CD4-positive, CD25-positive, alpha-beta regulatory T cell (primary cell): ENCODE data around the gene FGFRL1. TPM values are rescaled to one million over a fixed set of nuclear protein-coding genes. Genes with fewer than 3 reads are reported as not detected.
A peak's percentile ranks its signal among the peaks of the same experiment; 100 is the strongest.
"Not testable (repeated sequence)": the region's sequence is repeated elsewhere in the genome, so short reads cannot be mapped to it uniquely, and the experiment has no call there.

ENCODE experiments used
- ATAC-seq, 2 donors: fragments of 150-1000 bp; cut with Tn5 transposase; one replicate each; pipeline ENCODE4 v1.10.0; 2021; ENCODE audit warnings: low read depth in 2 of 2, moderate number of reproducible peaks in 2 of 2, moderate library complexity in 1 of 2
- DNase-seq, 3 donors: peaks; one replicate each; pipeline versions ENCODE4 v3.0.0 to v3.0.0-alpha.2; 2012 to 2022; ENCODE audit warnings: mixed read lengths in 1 of 3
- H3K27ac ChIP-seq: one replicate; pipeline ENCODE4 v1.7.0; 2013; ENCODE audit warnings: mild to moderate bottlenecking, low read length; ENCODE audit not compliant: insufficient read depth, poor library complexity, severe bottlenecking
- H3K27me3 ChIP-seq: one replicate; pipeline ENCODE4 v1.7.0; 2013; ENCODE audit warnings: low read length; ENCODE audit not compliant: control insufficient read depth, insufficient read depth
- H3K36me3 ChIP-seq: one replicate; pipeline ENCODE4 v1.7.0; 2013; ENCODE audit warnings: mild to moderate bottlenecking, low read length, moderate library complexity; ENCODE audit not compliant: control insufficient read depth, insufficient read depth
- H3K4me1 ChIP-seq: 2 replicates; pipeline ENCODE4 v1.7.0; 2013; ENCODE audit warnings: mild to moderate bottlenecking, low read length; ENCODE audit not compliant: insufficient read depth, control insufficient read depth, poor library complexity, severe bottlenecking
- H3K4me3 ChIP-seq: one replicate; pipeline ENCODE4 v1.7.0; 2013; ENCODE audit warnings: low read depth, mild to moderate bottlenecking, low read length, moderate library complexity
- H3K9me3 ChIP-seq, 2 experiments: 1 replicate in 1 of 2; 2 replicates in 1 of 2; pipeline ENCODE4 v1.7.0; 2013; ENCODE audit warnings: low read length in 2 of 2, mild to moderate bottlenecking in 1 of 2, moderate library complexity in 1 of 2; ENCODE audit not compliant: control insufficient read depth in 2 of 2
- H3K27ac Mint-ChIP-seq, 3 donors: one replicate each; pipeline ENCODE4 v1.8.0; 2020 to 2022; ENCODE audit warnings: mild to moderate bottlenecking in 3 of 3, mixed read lengths in 3 of 3, moderate library complexity in 2 of 3
- H3K27me3 Mint-ChIP-seq: one replicate; pipeline ENCODE4 v1.8.0; 2022; ENCODE audit warnings: mild to moderate bottlenecking, mixed read lengths
- H3K36me3 Mint-ChIP-seq: one replicate; pipeline ENCODE4 v1.8.0; 2020; ENCODE audit warnings: mixed read lengths
- H3K4me1 Mint-ChIP-seq, 4 donors: one replicate each; pipeline ENCODE4 v1.8.0; 2020 to 2022; ENCODE audit warnings: mixed read lengths in 4 of 4, mild to moderate bottlenecking in 1 of 4
- H3K4me3 Mint-ChIP-seq, 4 donors: one replicate each; pipeline ENCODE4 v1.8.0; 2020 to 2022; ENCODE audit warnings: mild to moderate bottlenecking in 4 of 4, mixed read lengths in 4 of 4, moderate library complexity in 3 of 4
- H3K9me3 Mint-ChIP-seq, 7 donors: one replicate each; pipeline ENCODE4 v1.8.0; 2020 to 2022; ENCODE audit warnings: mixed read lengths in 7 of 7, mild to moderate bottlenecking in 3 of 7, moderate library complexity in 2 of 7
- polyA plus RNA-seq, 4 donors: library from polyadenylated mRNA; unstranded; fragments of 300-500 nt; fragmentation: Illumina TruSeq; gene quantifications; one replicate each; pipeline ENCODE4 v1.2.3, GENCODE V29; 2021
- total RNA-seq: library from RNA; stranded (reverse); gene quantifications from one replicate; pipeline ENCODE4 v1.2.3, GENCODE V29; 2022

The FGFRL1 gene
- total and polyA plus RNA-seq, 5 donors from 2014 or later: 0.27 to 14.3 (median 0.35) TPM

- ATAC-seq, H3K27me3 ChIP-seq, H3K4me3 Mint-ChIP-seq, H3K9me3 ChIP-seq, H3K4me3 ChIP-seq, H3K36me3 ChIP-seq, H3K27ac ChIP-seq, H3K36me3 Mint-ChIP-seq, H3K9me3 Mint-ChIP-seq, H3K27ac Mint-ChIP-seq, DNase-seq: not testable (repeated sequence)
- peaks cover 31% of the 10 kb centered on the region for H3K27me3 Mint-ChIP-seq
- peaks cover 29% of the 10 kb centered on the region for H3K4me1 ChIP-seq
- peaks cover 0 to 16% (median 0%) of the 10 kb centered on the region in 4 donors for H3K4me1 Mint-ChIP-seq
Observed at GRCh38 chr4:999240-999863, 12.1 kb upstream of the FGFRL1 start.

GRCh38 chr4:999882-1000425, 11.5 kb upstream of the FGFRL1 start:
- H3K4me3 ChIP-seq: no peak overlapping the region
- H3K9me3 ChIP-seq: no peaks in the 10 kb centered on the region
- H3K36me3 Mint-ChIP-seq: no peaks in the 10 kb centered on the region
- peaks cover 29% of the 10 kb centered on the region for H3K4me1 ChIP-seq
- H3K27me3 ChIP-seq: no peaks in the 10 kb centered on the region
- peaks cover 0 to 16% (median 0%) of the 10 kb centered on the region in 4 donors for H3K4me1 Mint-ChIP-seq
- no peak overlapping the region for H3K27ac ChIP-seq
- DNase-seq: no peak
- no peak overlapping the region for H3K4me3 Mint-ChIP-seq
- peaks cover 0 to 2% (median 0%) of the 10 kb centered on the region in 7 donors for H3K9me3 Mint-ChIP-seq
- H3K27ac Mint-ChIP-seq: no peak overlapping the region
- no peak for ATAC-seq
- H3K36me3 ChIP-seq: no peaks in the 10 kb centered on the region
- H3K27me3 Mint-ChIP-seq: peaks cover 37% of the 10 kb centered on the region

- Mint-ChIP-seq H3K9me3 (peaks cover 0 to 2% (median 0%) of the 10 kb centered on the region in 7 donors), H3K36me3 (no peaks in the 10 kb centered on the region), H3K4me3 (no peak overlapping the region), H3K27ac (peak overlapping the region in 1 of 3 donors; percentile 26), H3K4me1 (peaks cover 0 to 16% (median 0%) of the 10 kb centered on the region in 4 donors), H3K27me3 (peaks cover 37% of the 10 kb centered on the region)
- H3K27ac ChIP-seq: no peak overlapping the region
- ATAC-seq: no peak
- no peaks in the 10 kb centered on the region for H3K27me3 ChIP-seq
- H3K4me1 ChIP-seq: peaks cover 29% of the 10 kb centered on the region
- H3K9me3 ChIP-seq: no peaks in the 10 kb centered on the region
- no peak for DNase-seq
- no peak overlapping the region for H3K4me3 ChIP-seq
- no peaks in the 10 kb centered on the region for H3K36me3 ChIP-seq
Observed at GRCh38 chr4:1000686-1001260, 10.7 kb upstream of the FGFRL1 start.

- Mint-ChIP-seq H3K27ac (no peak overlapping the region), H3K4me1 (peaks cover 0 to 16% (median 3%) of the 10 kb centered on the region in 4 donors), H3K9me3 (peaks cover 0 to 2% (median 0%) of the 10 kb centered on the region in 7 donors), H3K4me3 (no peak overlapping the region), H3K36me3 (no peaks in the 10 kb centered on the region), H3K27me3 (peaks cover 43% of the 10 kb centered on the region)
- H3K9me3 ChIP-seq: no peaks in the 10 kb centered on the region
- H3K4me3 ChIP-seq: no peak overlapping the region
- ATAC-seq (no peak), DNase-seq (no peak)
- no peak overlapping the region for H3K27ac ChIP-seq
- H3K4me1 ChIP-seq: peaks cover 29% of the 10 kb centered on the region
- H3K27me3 ChIP-seq: no peaks in the 10 kb centered on the region
- H3K36me3 ChIP-seq: no peaks in the 10 kb centered on the region
Observed at GRCh38 chr4:1001561-1002130, 9.8 kb upstream of the FGFRL1 start.

- Mint-ChIP-seq H3K27ac (no peak overlapping the region), H3K4me1 (peaks cover 0 to 16% (median 3%) of the 10 kb centered on the region in 4 donors), H3K9me3 (peaks cover 0 to 4% (median 0%) of the 10 kb centered on the region in 7 donors), H3K27me3 (peaks cover 48% of the 10 kb centered on the region), H3K36me3 (no peaks in the 10 kb centered on the region), H3K4me3 (no peak overlapping the region)
- DNase-seq (no peak), ATAC-seq (peak in 1 of 2 donors; percentile 25)
- Histone ChIP-seq H3K36me3 (no peaks in the 10 kb centered on the region), H3K9me3 (peaks cover 0 to 2% of the 10 kb centered on the region in 2 experiments), H3K4me1 (peaks cover 26% of the 10 kb centered on the region), H3K27ac (no peak overlapping the region), H3K27me3 (no peaks in the 10 kb centered on the region), H3K4me3 (no peak overlapping the region)
Observed at GRCh38 chr4:1002131-1002630, 9.2 kb upstream of the FGFRL1 start.

GRCh38 chr4:1002631-1003251, 8.7 kb upstream of the FGFRL1 start:
- no peak for ATAC-seq
- peaks cover 2% of the 10 kb centered on the region for H3K27me3 ChIP-seq
- peaks cover 53% of the 10 kb centered on the region for H3K27me3 Mint-ChIP-seq

GRCh38 chr4:1003271-1004070, 8.0 kb upstream of the FGFRL1 start:
- peaks cover 51% of the 10 kb centered on the region for H3K27me3 Mint-ChIP-seq
- Histone ChIP-seq H3K9me3 (peaks cover 0 to 2% of the 10 kb centered on the region in 2 experiments), H3K4me3 (no peak overlapping the region), H3K36me3 (no peaks in the 10 kb centered on the region), H3K4me1 (peaks cover 18% of the 10 kb centered on the region), H3K27me3 (peaks cover 3% of the 10 kb centered on the region), H3K27ac (no peak overlapping the region)
- DNase-seq: no peak
- peaks cover 0 to 4% (median 0%) of the 10 kb centered on the region in 7 donors for H3K9me3 Mint-ChIP-seq
- no peaks in the 10 kb centered on the region for H3K36me3 Mint-ChIP-seq
- H3K4me1 Mint-ChIP-seq: peaks cover 0 to 8% (median 3%) of the 10 kb centered on the region in 4 donors
- ATAC-seq: no peak
- H3K4me3 Mint-ChIP-seq: no peak overlapping the region
- H3K27ac Mint-ChIP-seq: no peak overlapping the region

More at GRCh38 chr4:1002631-1003251, 8.7 kb upstream of the FGFRL1 start:
- Mint-ChIP-seq H3K4me3 (no peak overlapping the region), H3K27ac (no peak overlapping the region), H3K36me3 (no peaks in the 10 kb centered on the region), H3K4me1 (peaks cover 0 to 16% (median 3%) of the 10 kb centered on the region in 4 donors), H3K9me3 (peaks cover 0 to 4% (median 0%) of the 10 kb centered on the region in 7 donors)
- DNase-seq: no peak
- Histone ChIP-seq H3K36me3 (no peaks in the 10 kb centered on the region), H3K4me1 (peaks cover 20% of the 10 kb centered on the region), H3K9me3 (peaks cover 0 to 2% of the 10 kb centered on the region in 2 experiments), H3K27ac (no peak overlapping the region), H3K4me3 (no peak overlapping the region)
